ENCODE measurements around the gene RFX5.

GRCh38 chr1:151318975-151319374 is 28.1 kb downstream of the RFX5 start:
- TF ChIP-seq CTCF (IDR thresholded peaks at IDR 0.05; ENCODE audit: low read depth, low read length), result no peak
- TF ChIP-seq EZH2phosphoT487 (IDR thresholded peaks at IDR 0.05; ENCODE audit: low read depth), result no peak
